Gastroesophageal sphincter (tissue), 4 donors: ENCODE data around the gene TOP1. TPM values are rescaled to one million over a fixed set of nuclear protein-coding genes. Genes with fewer than 3 reads are reported as not detected.
A peak's percentile ranks its signal among the peaks of the same experiment; 100 is the strongest.

Source experiments
- ATAC-seq: fragments of 150-250 bp; one replicate; pipeline ENCODE4 v1.9.1; 2016; ENCODE audit warnings: mild to moderate bottlenecking, moderate library complexity
- H3K27ac ChIP-seq, 4 donors: fragments of 200-600 bp; sonication (generic) in 3 of 4; 1 replicate in 3 of 4; 2 replicates in 1 of 4; pipeline ENCODE4 v1.5.1; 2016 to 2019
- H3K27me3 ChIP-seq: fragments of 200-600 bp; sonication (generic); one replicate; pipeline ENCODE4 v1.5.1; 2019
- H3K36me3 ChIP-seq, 2 donors: fragments of 200-600 bp; sonication (generic); one replicate each; pipeline ENCODE4 v1.5.1; 2019; ENCODE audit warnings: control low read depth in 1 of 2
- H3K4me1 ChIP-seq, 3 donors: fragments of 200-600 bp; sonication (generic); 1 replicate in 2 of 3; 2 replicates in 1 of 3; pipeline ENCODE4 v1.5.1; 2016 to 2019; ENCODE audit warnings: control low read depth in 2 of 3
- H3K4me3 ChIP-seq, 2 donors: fragments of 200-600 bp; sonication (generic); one replicate each; pipeline ENCODE4 v1.5.1; 2019; ENCODE audit warnings: mild to moderate bottlenecking in 1 of 2, moderate library complexity in 1 of 2
- H3K9me3 ChIP-seq, 3 donors: fragments of 200-600 bp; sonication (generic); one replicate each; pipeline ENCODE4 v1.5.1; 2017 to 2019; ENCODE audit warnings: control low read depth in 2 of 3
- EP300 ChIP-seq: sonication (generic); formaldehyde crosslinking; IDR thresholded peaks from one replicate; pipeline ENCODE4 v1.6.1; 2017; ENCODE audit warnings: antibody characterized with exemption, mild to moderate bottlenecking
- POLR2A ChIP-seq, 2 donors: fragments of 450-650 bp; IDR thresholded peaks; one replicate each; pipeline ENCODE4 v1.6.1; 2017; ENCODE audit warnings: antibody characterized with exemption in 2 of 2, mild to moderate bottlenecking in 2 of 2, moderate library complexity in 1 of 2
- POLR2AphosphoS5 ChIP-seq: sonication (generic); formaldehyde crosslinking; IDR thresholded peaks from one replicate; pipeline ENCODE4 v1.6.1; 2017; ENCODE audit warnings: antibody characterized with exemption
- WGBS, 2 donors: methylation state at CpG; one replicate each; pipeline ENCODE4 v1.1.5; 2018; ENCODE audit warnings: low coverage in 1 of 2; 5-methylcytosine and 5-hydroxymethylcytosine counted together
- total RNA-seq, 4 donors: library from RNA; depleted of rRNA; stranded (reverse); fragments of >200 nt; gene quantifications; one replicate each; pipeline ENCODE4 v1.1.0, GENCODE V29; 2016
- TF ChIP-seq, protein P1 (sequence below), 4 experiments: fragments of 200-600 bp in 2 of 4; fragments of 450-650 bp in 2 of 4; sonication (generic) in 1 of 4; IDR thresholded peaks; one replicate each; pipeline ENCODE4 v1.5.1; 2017 to 2019; ENCODE audit warnings: antibody characterized with exemption in 4 of 4, mild to moderate bottlenecking in 2 of 4, moderate library complexity in 2 of 4

The TOP1 gene
- total RNA-seq, 4 donors from 2014 or later: 22.0 to 31.6 (median 28.8) TPM

DNA sequence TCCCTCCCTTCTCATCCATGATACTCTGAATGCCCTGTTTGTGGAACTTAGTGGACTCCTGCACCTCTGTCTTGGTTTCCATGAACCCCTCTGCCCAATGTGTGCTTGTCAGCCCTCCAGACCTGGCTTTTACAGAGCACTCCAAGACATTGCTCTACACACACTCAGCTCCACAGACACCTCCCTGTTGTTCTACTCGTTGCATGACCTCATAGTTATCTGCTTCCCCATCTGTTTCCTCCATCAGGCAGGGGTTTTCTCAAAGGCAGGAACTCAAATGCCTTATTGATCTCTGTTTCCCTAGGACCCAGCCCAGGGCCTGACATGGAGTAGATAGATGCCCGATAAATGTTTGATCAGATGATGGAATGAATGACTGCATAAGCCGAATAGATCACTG is 122.0 kb downstream of the TOP1 start:
- no peak overlapping the region for H3K4me3 ChIP-seq
- 44 to 85% methylated on average over 2 of the region's 3 CpGs for WGBS, 2 donors
- H3K27me3 ChIP-seq: no peaks in the 10 kb centered on the region
- ATAC-seq: peak; percentile 38
- H3K9me3 ChIP-seq: no peaks in the 10 kb centered on the region
- H3K36me3 ChIP-seq: no peaks in the 10 kb centered on the region
- peaks cover 0 to 100% (median 53%) of the 10 kb centered on the region in 3 donors for H3K4me1 ChIP-seq
- TF ChIP-seq EP300 (no peak), POLR2AphosphoS5 (peak; percentile 39)
- peak overlapping the region in 3 of 4 donors; percentile 5 to 39 (median 20) for H3K27ac ChIP-seq

DNA sequence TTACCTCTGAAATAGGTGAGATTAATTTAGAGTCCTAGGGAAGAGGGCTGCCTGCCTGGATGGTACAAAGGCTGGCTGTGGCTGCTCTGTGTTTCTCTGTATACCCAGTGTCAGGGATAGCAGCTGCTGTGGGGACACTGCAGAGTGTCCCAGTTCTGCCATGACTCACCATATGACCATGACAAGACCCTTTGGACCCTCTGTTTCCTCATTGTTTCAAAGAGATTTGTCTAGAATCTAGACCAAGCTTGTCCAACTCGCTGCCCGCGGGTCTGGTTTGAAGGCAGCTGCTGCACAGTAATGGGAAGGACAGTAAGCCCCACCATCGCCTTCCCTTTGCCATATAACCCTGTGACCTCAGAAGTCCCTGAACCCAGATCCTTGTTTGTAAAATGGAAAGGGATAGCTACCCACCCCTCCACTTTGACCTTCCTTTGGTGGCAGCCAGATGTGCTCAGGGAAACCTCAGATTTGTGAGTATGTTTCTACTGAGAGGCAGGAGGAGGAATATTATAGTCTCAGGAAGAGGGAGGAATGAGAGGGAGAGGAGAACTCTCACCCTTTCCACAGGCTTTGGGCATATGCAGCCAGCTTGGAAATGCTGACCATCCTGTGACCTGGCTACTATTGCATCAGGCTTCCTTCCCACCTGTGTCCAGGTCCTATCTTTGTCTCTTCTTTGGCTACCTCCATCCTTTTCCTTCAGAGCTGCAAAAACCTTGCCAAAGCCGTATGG is 122.7 kb downstream of the TOP1 start:
- Histone ChIP-seq H3K27me3 (no peaks in the 10 kb centered on the region), H3K27ac (peak overlapping the region in 2 of 4 donors; percentile 16 to 39), H3K9me3 (no peaks in the 10 kb centered on the region), H3K4me1 (peaks cover 0 to 100% (median 47%) of the 10 kb centered on the region in 3 donors), H3K36me3 (no peaks in the 10 kb centered on the region), H3K4me3 (no peak overlapping the region)
- 100% methylated on average over 4 of the region's 5 CpGs; no CpG with 5 or more reads in 1 of the 2 donors for WGBS, 2 donors
- no peak for ATAC-seq
- TF ChIP-seq POLR2AphosphoS5 (no peak), POLR2A (IDR thresholded peaks at IDR 0.05) (no peak), EP300 (no peak)
- TF ChIP-seq, protein P1, sequence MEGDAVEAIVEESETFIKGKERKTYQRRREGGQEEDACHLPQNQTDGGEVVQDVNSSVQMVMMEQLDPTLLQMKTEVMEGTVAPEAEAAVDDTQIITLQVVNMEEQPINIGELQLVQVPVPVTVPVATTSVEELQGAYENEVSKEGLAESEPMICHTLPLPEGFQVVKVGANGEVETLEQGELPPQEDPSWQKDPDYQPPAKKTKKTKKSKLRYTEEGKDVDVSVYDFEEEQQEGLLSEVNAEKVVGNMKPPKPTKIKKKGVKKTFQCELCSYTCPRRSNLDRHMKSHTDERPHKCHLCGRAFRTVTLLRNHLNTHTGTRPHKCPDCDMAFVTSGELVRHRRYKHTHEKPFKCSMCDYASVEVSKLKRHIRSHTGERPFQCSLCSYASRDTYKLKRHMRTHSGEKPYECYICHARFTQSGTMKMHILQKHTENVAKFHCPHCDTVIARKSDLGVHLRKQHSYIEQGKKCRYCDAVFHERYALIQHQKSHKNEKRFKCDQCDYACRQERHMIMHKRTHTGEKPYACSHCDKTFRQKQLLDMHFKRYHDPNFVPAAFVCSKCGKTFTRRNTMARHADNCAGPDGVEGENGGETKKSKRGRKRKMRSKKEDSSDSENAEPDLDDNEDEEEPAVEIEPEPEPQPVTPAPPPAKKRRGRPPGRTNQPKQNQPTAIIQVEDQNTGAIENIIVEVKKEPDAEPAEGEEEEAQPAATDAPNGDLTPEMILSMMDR (IDR thresholded peaks at IDR 0.05): no peak

DNA sequence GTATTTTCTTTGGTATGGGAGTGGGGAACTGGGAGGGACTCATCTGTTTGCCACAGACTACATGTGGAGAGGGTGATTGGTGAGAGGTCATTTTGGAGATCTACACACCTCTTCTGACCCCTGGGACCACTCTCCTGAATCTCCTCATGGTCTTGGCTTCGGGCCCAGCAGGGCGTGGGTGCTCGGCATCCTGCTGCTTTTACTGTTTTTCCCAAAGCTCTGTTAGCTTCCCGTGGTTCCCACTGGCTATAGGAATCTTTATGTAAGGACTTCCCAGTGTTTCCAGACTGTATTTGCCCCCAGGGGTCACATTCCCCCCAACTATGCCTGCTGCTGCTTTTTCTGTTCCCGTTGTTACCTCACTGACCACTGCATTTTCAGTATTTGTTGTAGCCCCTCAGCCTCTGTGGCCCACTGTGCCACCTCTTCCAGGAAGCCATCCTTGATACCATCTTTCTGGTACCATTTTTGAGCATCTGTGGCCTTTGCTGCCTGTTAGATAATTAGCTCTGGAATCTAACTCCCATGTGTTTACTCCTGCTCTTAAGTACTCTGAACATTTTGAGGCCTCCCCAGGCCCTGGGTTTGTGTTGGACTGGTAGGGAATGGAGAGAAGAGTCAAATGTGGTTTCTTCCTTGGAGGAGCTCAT is 123.6 kb downstream of the TOP1 start:
- WGBS, 2 donors: 22 to 42% methylated on average over 4 of the region's 5 CpGs
- peak overlapping the region in 3 of 4 donors; percentile 26 to 46 (median 39) for H3K27ac ChIP-seq
- H3K27me3 ChIP-seq: no peaks in the 10 kb centered on the region
- TF ChIP-seq POLR2A (IDR thresholded peaks at IDR 0.05): no peak
- no peak for TF ChIP-seq POLR2AphosphoS5
- no peak for TF ChIP-seq EP300
- TF ChIP-seq, protein P1 (IDR thresholded peaks at IDR 0.05): no peak
- no peaks in the 10 kb centered on the region for H3K9me3 ChIP-seq
- no peaks in the 10 kb centered on the region for H3K36me3 ChIP-seq
- H3K4me1 ChIP-seq: peaks cover 0 to 99% (median 42%) of the 10 kb centered on the region in 3 donors
- no peak for ATAC-seq
- no peak overlapping the region for H3K4me3 ChIP-seq

DNA sequence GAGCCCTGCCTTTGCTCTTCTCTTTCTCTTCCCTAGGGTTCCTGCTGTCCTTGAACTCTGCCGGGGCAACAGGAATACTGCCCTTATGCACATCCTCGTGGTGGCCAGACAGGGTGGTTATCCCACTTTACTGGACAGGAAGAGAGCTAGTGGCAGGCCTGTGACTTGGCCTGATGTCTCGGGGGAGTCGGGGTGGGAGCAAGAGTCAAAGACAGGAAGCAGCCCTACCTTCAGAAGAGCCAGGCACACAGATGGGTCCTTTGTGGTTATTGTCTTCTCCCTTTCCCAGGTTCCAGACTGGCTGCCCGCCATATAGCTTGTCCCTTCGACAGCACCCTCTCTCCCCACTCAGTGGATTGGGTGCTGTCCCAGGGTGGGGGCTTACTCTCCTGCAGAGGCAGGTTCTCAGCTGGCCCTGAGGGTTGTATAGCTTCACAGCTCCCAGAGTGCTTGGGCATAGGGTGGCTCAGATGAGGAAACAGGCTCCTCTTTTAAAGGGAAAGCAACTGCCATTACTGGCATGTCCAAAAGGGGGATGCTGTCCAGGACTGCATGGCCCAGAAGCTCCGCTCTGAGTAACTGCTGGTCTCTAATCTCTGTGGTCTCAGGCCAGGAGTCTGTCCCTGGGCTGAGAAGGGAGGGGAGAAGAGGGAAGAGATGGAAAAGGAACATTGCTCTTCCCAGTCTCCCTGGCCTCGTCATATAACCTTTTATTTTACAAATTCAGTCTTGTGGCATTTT is 126.0 kb downstream of the TOP1 start:
- Histone ChIP-seq H3K4me3 (no peak overlapping the region), H3K36me3 (peaks cover 0 to 2% of the 10 kb centered on the region in 2 donors), H3K9me3 (no peaks in the 10 kb centered on the region), H3K27me3 (no peaks in the 10 kb centered on the region), H3K4me1 (peaks cover 0 to 93% (median 31%) of the 10 kb centered on the region in 3 donors), H3K27ac (peak overlapping the region in 1 of 4 donors; percentile 0)
- 60% methylated on average over 6 of the region's 8 CpGs; no CpG with 5 or more reads in 1 of the 2 donors for WGBS, 2 donors
- no peak for TF ChIP-seq POLR2AphosphoS5
- TF ChIP-seq, protein P1 (IDR thresholded peaks at IDR 0.05): peak in 1 of 4 experiments; percentile 10
- ATAC-seq: peak; percentile 30

DNA sequence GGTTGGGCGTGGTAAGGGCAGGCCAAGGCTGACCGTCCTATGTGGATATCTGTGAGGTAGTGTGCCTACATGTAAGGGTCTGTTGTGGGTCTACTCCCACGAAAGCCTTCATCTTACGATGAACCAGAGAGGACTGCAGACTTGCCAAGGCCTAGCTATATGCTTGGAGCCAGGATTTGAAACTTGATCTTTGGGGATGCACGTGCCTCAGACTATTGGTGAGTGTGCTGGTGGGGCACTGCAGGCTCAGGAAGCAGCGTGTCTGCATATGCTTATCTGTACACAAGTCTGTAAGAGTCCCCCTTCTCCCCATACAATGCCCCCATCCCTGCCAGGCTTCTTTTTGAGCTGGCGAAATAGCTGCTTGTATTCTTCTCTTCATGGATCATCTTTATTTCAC is 126.6 kb downstream of the TOP1 start:
- TF ChIP-seq, protein P1 (IDR thresholded peaks at IDR 0.05): no peak
- TF ChIP-seq EP300: no peak
- TF ChIP-seq POLR2A (IDR thresholded peaks at IDR 0.05): no peak
- no peak for TF ChIP-seq POLR2AphosphoS5
- whole genome bisulfite sequencing, 2 donors: 61 to 69% methylated on average over 2 to 6 of the region's 7 CpGs
- no peaks in the 10 kb centered on the region for H3K9me3 ChIP-seq
- no peaks in the 10 kb centered on the region for H3K27me3 ChIP-seq
- H3K27ac ChIP-seq: no peak overlapping the region
- no peak overlapping the region for H3K4me3 ChIP-seq
- peaks cover 0 to 93% (median 25%) of the 10 kb centered on the region in 3 donors for H3K4me1 ChIP-seq
- no peak for ATAC-seq
- H3K36me3 ChIP-seq: peaks cover 0 to 8% of the 10 kb centered on the region in 2 donors
